ENCODE measurements around the gene CDH1.
"Not testable (repeated sequence)": the region's sequence is repeated elsewhere in the genome, so short reads cannot be mapped to it uniquely, and the experiment has no call there.

The CDH1 gene

GRCh38 chr16:68786685-68787418 is 49.8 kb downstream of the CDH1 start:
- no peak for DNase-seq (ENCODE audit: low read depth in 2 of 3, low spot score in 2 of 3)

GRCh38 chr16:68787419-68787807 is 50.3 kb downstream of the CDH1 start:
- DNase-seq (ENCODE audit: low read depth in 2 of 3, low spot score in 2 of 3) = not testable (repeated sequence)

GRCh38 chr16:68790130-68790761 is 53.2 kb downstream of the CDH1 start:
- no peak for DNase-seq (ENCODE audit: low read depth in 2 of 3, low spot score in 2 of 3)

GRCh38 chr16:68790944-68791343 is 53.9 kb downstream of the CDH1 start:
- DNase-seq (ENCODE audit: low read depth in 2 of 3, low spot score in 2 of 3) = no peak

- no peak for DNase-seq (ENCODE audit: low read depth in 2 of 3, low spot score in 2 of 3)
Observed at GRCh38 chr16:68792465-68793324, 55.6 kb downstream of the CDH1 start.

- DNase-seq (ENCODE audit: low read depth in 2 of 3, low spot score in 2 of 3) = no peak
Observed at GRCh38 chr16:68793401-68793857, 56.3 kb downstream of the CDH1 start.

- no peak for DNase-seq (ENCODE audit: low read depth in 2 of 3, low spot score in 2 of 3)
Observed at GRCh38 chr16:68798398-68798797, 61.3 kb downstream of the CDH1 start.

- DNase-seq (ENCODE audit: low read depth in 2 of 3, low spot score in 2 of 3) = peak in 1 of 3 experiments; percentile 11
Observed at GRCh38 chr16:68800257-68800875, 63.3 kb downstream of the CDH1 start.

GRCh38 chr16:68802190-68802589 is 65.1 kb downstream of the CDH1 start:
- no peak for DNase-seq (ENCODE audit: low read depth in 2 of 3, low spot score in 2 of 3)

GRCh38 chr16:68806422-68806821 is 69.3 kb downstream of the CDH1 start:
- no peak for DNase-seq (ENCODE audit: low read depth in 2 of 3, low spot score in 2 of 3)

- DNase-seq (ENCODE audit: low read depth in 2 of 3, low spot score in 2 of 3) = no peak
Observed at GRCh38 chr16:68806981-68807380, 69.9 kb downstream of the CDH1 start.

- DNase-seq (ENCODE audit: low read depth in 2 of 3, low spot score in 2 of 3) = no peak
Observed at GRCh38 chr16:68814516-68814915, 77.4 kb downstream of the CDH1 start.

GRCh38 chr16:68823401-68824135 is 86.5 kb downstream of the CDH1 start:
- no peak for DNase-seq (ENCODE audit: low read depth in 2 of 3, low spot score in 2 of 3)

GRCh38 chr16:68825427-68825826 is 88.3 kb downstream of the CDH1 start:
- DNase-seq (ENCODE audit: low read depth in 2 of 3, low spot score in 2 of 3) = no peak

GRCh38 chr16:68826652-68827051 is 89.6 kb downstream of the CDH1 start:
- DNase-seq (ENCODE audit: low read depth in 2 of 3, low spot score in 2 of 3) = no peak

GRCh38 chr16:68833251-68833650 is 96.2 kb downstream of the CDH1 start:
- DNase-seq (ENCODE audit: low read depth in 2 of 3, low spot score in 2 of 3) = no peak

GRCh38 chr16:68834550-68834949 is 97.5 kb downstream of the CDH1 start:
- no peak for DNase-seq (ENCODE audit: low read depth in 2 of 3, low spot score in 2 of 3)

- DNase-seq (ENCODE audit: low read depth in 2 of 3, low spot score in 2 of 3) = no peak
Observed at GRCh38 chr16:68835970-68836369, 98.9 kb downstream of the CDH1 start.

- DNase-seq (ENCODE audit: low read depth in 2 of 3, low spot score in 2 of 3) = no peak
Observed at GRCh38 chr16:68839831-68840230, 102.7 kb downstream of the CDH1 start.

GRCh38 chr16:68842964-68843481 is 105.9 kb downstream of the CDH1 start:
- DNase-seq (ENCODE audit: low read depth in 2 of 3, low spot score in 2 of 3) = not testable (repeated sequence)
